ENCODE measurements around the gene SLC4A9. TPM values are rescaled to one million over a fixed set of nuclear protein-coding genes. Genes with fewer than 3 reads are reported as not detected.
"Not testable (repeated sequence)": the region's sequence is repeated elsewhere in the genome, so short reads cannot be mapped to it uniquely, and the experiment has no call there.

Gene SLC4A9
- total RNA-seq, 1 donor: not detected

DNA sequence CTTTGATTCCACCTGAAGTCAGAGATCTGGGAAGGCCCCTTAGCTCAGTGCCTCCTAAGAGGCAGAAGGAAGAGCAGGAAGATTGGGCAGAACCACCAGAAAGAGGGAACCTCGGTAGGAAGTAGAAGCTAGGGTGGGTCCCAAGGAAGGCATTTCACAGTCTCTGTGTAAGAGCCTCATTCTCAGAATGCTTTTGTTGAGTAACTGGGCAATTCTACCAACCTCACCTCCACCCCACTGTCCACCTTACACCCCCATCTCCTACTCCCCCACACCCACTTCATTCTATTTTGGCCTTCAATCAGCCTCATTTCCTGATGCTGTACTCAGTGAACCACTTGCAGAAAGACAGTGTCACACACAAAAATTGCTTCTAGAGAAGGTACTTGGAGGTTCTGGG, 17.1 kb upstream of the SLC4A9 start:
- no peak for DNase-seq (ENCODE audit: low read depth)
- no peak overlapping the region for H3K4me3 ChIP-seq (ENCODE audit: low read depth, low read length)
- TF ChIP-seq, protein P1, sequence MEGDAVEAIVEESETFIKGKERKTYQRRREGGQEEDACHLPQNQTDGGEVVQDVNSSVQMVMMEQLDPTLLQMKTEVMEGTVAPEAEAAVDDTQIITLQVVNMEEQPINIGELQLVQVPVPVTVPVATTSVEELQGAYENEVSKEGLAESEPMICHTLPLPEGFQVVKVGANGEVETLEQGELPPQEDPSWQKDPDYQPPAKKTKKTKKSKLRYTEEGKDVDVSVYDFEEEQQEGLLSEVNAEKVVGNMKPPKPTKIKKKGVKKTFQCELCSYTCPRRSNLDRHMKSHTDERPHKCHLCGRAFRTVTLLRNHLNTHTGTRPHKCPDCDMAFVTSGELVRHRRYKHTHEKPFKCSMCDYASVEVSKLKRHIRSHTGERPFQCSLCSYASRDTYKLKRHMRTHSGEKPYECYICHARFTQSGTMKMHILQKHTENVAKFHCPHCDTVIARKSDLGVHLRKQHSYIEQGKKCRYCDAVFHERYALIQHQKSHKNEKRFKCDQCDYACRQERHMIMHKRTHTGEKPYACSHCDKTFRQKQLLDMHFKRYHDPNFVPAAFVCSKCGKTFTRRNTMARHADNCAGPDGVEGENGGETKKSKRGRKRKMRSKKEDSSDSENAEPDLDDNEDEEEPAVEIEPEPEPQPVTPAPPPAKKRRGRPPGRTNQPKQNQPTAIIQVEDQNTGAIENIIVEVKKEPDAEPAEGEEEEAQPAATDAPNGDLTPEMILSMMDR (IDR thresholded peaks at IDR 0.05; ENCODE audit: insufficient read depth, low read length): no peak

DNA sequence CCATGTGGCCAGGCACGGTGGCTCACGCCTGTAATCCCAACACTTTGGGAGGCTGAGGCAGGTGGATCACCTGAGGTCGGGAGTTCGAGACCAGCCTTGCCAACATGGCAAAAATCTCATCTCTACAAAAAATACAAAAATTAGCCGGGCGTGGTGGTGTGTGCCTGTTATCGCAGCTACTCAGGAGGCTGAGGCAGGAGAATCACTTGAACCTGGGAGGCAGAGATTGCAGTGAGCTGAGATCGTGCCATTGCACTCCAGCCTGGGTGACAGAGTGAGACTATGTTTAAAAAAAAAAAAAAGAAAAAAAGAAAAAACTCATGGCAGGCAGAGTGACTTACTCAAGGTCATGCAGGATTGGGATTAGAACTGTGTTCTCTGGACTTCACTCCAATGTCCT, 16.1 kb upstream of the SLC4A9 start:
- DNase-seq (ENCODE audit: low read depth); H3K4me3 ChIP-seq (ENCODE audit: low read depth, low read length): not testable (repeated sequence)

DNA sequence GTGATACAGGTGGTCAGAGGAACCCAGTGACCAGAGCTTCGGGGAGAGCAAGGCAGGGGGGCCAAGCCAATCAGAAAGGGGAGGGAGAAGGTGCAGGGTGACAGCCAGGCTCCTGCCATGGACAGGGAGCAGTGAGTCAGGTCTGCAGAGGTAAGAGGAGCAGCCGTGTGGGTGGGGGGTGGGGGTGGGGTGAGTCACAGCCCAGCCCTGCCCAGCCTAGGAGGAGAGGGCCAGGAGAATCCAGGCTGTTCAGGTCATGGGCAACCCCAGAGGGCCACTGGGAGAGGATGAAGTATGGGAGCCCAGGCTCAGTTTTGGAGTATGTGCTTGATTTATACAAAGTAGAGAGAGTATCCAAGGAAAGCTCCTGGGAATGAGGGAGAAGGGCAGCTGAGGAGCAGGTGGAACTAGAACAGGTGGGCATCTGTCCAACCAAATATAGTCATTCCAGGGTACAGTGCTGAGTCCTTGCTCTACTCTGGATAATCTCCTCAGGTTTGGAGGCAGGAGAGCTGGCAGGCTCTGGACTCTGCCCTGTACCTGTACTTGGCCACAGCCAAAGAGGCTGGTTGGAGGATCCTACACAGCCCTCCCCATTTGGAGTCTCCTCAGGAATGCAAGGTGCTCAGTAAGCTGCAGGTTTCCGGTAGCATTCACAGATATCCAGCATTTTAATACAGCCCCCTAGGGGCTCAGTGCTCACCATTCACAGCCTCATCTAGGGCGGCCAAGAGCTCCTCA, 15.1 kb upstream of the SLC4A9 start:
- TF ChIP-seq, protein P1 (IDR thresholded peaks at IDR 0.05; ENCODE audit: insufficient read depth, low read length): no peak
- H3K4me3 ChIP-seq (ENCODE audit: low read depth, low read length): peak overlapping the region; percentile 78
- DNase-seq (ENCODE audit: low read depth): no peak

DNA sequence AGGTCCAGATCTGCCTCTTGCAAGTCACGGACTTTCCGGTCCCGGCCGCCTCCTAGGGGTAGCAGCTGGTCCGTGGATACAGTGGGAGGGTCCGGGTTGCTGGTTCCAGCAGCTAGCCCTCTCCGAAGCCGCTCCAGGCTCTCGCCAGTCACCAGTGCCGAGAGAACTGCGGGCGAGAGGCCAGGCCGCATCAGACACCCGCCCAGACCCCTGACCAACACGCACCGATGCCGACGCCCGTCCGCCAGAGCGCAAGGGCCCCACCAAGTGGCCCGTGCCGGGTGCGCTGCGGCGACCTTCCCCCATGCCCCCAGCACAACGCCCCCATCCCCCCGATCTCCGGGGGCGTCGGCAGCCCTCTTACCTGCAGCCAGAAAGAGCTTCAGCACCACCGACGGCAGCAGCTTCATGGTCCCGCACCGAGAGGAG, 14.1 kb upstream of the SLC4A9 start:
- H3K4me3 ChIP-seq (ENCODE audit: low read depth, low read length): peak overlapping the region; percentile 78
- DNase-seq (ENCODE audit: low read depth): peak; percentile 59
- TF ChIP-seq, protein P1 (IDR thresholded peaks at IDR 0.05; ENCODE audit: insufficient read depth, low read length): peak; percentile 48

DNA sequence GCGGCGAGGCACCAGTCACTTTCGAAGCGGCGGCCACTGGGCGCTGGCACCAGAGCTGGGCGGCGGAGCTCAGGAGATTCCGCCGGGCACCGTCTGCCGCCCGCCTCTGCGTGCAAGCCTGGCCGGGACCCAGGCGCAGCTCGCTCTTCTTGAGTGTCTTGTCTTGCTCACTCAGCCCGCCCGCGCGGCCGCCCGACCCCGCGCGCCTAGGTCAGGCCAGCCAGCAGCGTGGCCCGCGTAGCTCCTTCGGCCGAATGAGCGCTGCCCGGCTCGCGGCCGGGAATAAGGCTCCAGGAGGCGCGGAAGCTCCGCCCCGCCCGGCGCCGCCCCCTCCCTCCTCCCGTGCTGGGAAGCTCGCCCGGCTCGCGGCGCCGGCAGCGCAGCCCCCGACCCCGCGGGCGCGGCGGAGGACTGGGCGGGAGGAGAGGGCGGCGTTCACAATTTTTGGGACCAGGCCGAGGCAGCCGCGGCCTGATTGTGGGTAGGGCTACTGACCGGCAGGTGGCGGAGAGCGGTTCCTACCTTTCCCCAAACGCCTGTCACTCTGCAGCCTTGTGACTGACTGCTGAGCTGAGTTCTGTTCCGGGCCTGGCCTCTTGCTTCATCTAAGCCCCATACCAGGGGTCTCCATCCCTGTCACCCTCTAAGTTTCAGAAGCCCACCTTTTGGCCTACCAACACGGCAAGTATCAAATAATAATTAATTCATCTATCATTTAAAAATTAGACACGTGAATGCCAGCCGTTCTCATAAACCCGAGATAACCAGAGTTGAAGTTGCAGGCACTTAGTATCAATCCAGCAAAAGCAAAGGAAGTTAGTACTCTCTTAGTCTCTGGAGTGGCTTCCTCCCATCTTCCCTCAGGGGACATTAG, 13.4 kb upstream of the SLC4A9 start, which contains the start of gene HBEGF:
Gene HBEGF, minus strand, starts transcription at position 256 of the 874 bp plus-strand sequence. CDS start 275 bp downstream, outside the sequence.
- peak; percentile 55 for DNase-seq (ENCODE audit: low read depth)
- TF ChIP-seq, protein P1 (IDR thresholded peaks at IDR 0.05; ENCODE audit: insufficient read depth, low read length): peak; percentile 59

DNA sequence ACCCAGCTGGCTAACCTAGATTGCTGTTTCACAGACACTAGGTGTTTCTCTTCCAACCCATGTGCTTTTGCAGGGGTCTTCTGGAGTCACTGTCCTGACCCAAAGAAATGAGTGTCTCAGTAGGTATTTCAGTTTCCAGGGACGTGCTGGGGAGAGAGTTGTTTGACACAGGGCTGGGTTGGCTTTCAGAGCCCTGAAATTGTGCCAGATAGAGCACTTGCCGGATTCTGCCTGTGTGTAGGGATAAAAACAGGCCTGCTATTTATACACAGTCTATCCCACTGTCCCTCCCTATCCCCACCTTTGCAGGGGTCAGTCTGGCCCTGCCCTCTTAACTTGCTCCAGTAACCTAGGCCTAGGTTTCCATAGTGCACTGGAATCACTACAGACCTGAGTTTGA, 12.6 kb upstream of the SLC4A9 start:
- TF ChIP-seq, protein P1 (IDR thresholded peaks at IDR 0.05; ENCODE audit: insufficient read depth, low read length): no peak
- H3K4me3 ChIP-seq (ENCODE audit: low read depth, low read length): no peak overlapping the region
- no peak for DNase-seq (ENCODE audit: low read depth)

More for the DNA sequence above, 13.4 kb upstream of the SLC4A9 start, which contains the start of gene HBEGF:
- peak within 1 kb of the TSS; percentile 78 for H3K4me3 ChIP-seq (ENCODE audit: low read depth, low read length)

DNA sequence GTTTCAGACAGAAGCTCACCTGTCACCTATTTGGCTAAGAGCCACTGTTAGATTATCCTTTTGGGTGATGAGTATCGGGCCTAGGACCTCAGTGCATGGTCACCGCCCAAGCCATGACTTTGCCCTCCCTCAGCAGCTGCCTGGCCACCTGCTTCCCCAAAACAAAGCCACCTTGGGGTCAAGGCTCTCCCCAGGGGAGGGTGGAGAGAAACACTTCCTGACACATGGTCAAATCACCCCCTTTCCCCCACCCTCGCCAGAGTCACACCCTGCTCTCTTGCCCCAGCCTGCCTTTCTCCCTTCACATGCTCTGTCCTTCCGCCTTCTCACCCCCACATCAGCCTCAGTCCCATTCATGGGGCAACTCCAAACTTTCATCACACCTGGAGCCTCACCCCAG, 11.9 kb upstream of the SLC4A9 start:
- DNase-seq (ENCODE audit: low read depth): no peak
- no peak overlapping the region for H3K4me3 ChIP-seq (ENCODE audit: low read depth, low read length)
- TF ChIP-seq, protein P1 (IDR thresholded peaks at IDR 0.05; ENCODE audit: insufficient read depth, low read length): no peak

Measured in fibroblast of the aortic adventitia (primary cell).